SK-N-SH treated with all-trans-retinoic acid at 6 μM for 48 hours (cell line): ENCODE results near the gene CHN1.

Source experiments
- ATAC-seq: fragments of 200-7000 bp; cut with Tn5 transposase; 3 replicates; pipeline ENCODE4 v1.9.1; 2020; ENCODE audit warnings: mild to moderate bottlenecking, moderate library complexity
- ARNTL ChIP-seq: fragments of 450-650 bp; formaldehyde crosslinking; IDR thresholded peaks from 2 replicates; pipeline ENCODE4 v1.5.0; 2020; ENCODE audit warnings: low read depth, mild to moderate bottlenecking, moderate library complexity, borderline replicate concordance
- BACH2 ChIP-seq: fragments of 250-450 bp; sonication (Bioruptor Pico); IDR thresholded peaks from 2 replicates; pipeline ENCODE4 v1.9.0; 2021; ENCODE audit warnings: mild to moderate bottlenecking, borderline replicate concordance
- GLIS3 ChIP-seq: fragments of 250-450 bp; sonication (Bioruptor Pico); IDR thresholded peaks from 2 replicates; pipeline ENCODE4 v1.5.0; 2020; ENCODE audit warnings: mild to moderate bottlenecking, moderate library complexity
- ISL1 ChIP-seq: fragments of 250-450 bp; sonication (Bioruptor Pico); IDR thresholded peaks from 2 replicates; pipeline ENCODE4 v2.1.2; 2022; ENCODE audit warnings: mild to moderate bottlenecking, moderate library complexity
- OSR1 ChIP-seq: fragments of 250-450 bp; sonication (Bioruptor Pico); IDR thresholded peaks from 2 replicates; pipeline ENCODE4 v1.8.0; 2022; ENCODE audit warnings: moderate library complexity, mild to moderate bottlenecking, inconsistent platforms
- PPARA ChIP-seq: fragments of 250-450 bp; sonication (Bioruptor Pico); IDR thresholded peaks from 2 replicates; pipeline ENCODE4 v1.5.0; 2020; ENCODE audit warnings: mild to moderate bottlenecking, borderline replicate concordance
- SNAI2 ChIP-seq: fragments of 250-450 bp; sonication (Bioruptor Pico); IDR thresholded peaks from 2 replicates; pipeline ENCODE4 v1.5.0; 2020; ENCODE audit warnings: mild to moderate bottlenecking, moderate library complexity
- TCF4 ChIP-seq: fragments of 250-450 bp; sonication (Bioruptor Pico); IDR thresholded peaks from 2 replicates; pipeline ENCODE4 v1.8.0; 2021; ENCODE audit warnings: mild to moderate bottlenecking, moderate library complexity, borderline replicate concordance
- TOX ChIP-seq: fragments of 250-450 bp; sonication (Bioruptor Pico); IDR thresholded peaks from 2 replicates; pipeline ENCODE4 v1.8.0; 2021; ENCODE audit warnings: mild to moderate bottlenecking, moderate library complexity, borderline replicate concordance
- ZC3H10 ChIP-seq: fragments of 250-450 bp; sonication (Bioruptor Pico); IDR thresholded peaks from 2 replicates; pipeline ENCODE4 v1.5.1; 2021; ENCODE audit warnings: mild to moderate bottlenecking, moderate library complexity
- ZFP3 ChIP-seq: fragments of 250-450 bp; sonication (Bioruptor Pico); IDR thresholded peaks from 2 replicates; pipeline ENCODE4 v1.5.0; 2020; ENCODE audit warnings: mild to moderate bottlenecking, moderate library complexity
- ZFP30 ChIP-seq: fragments of 450-650 bp; formaldehyde crosslinking; IDR thresholded peaks from 2 replicates; pipeline ENCODE4 v1.5.0; 2022; ENCODE audit warnings: mild to moderate bottlenecking, moderate library complexity
- ZNF565 ChIP-seq: fragments of 450-650 bp; formaldehyde crosslinking; conservative IDR thresholded peaks from 2 replicates; pipeline ENCODE4 v1.5.0; 2020; ENCODE audit warnings: low read depth, mild to moderate bottlenecking, moderate library complexity
- ZNF70 ChIP-seq: fragments of 450-650 bp; formaldehyde crosslinking; IDR thresholded peaks from 2 replicates; pipeline ENCODE4 v1.5.0; 2020; ENCODE audit warnings: mild to moderate bottlenecking, moderate library complexity
- TF ChIP-seq, protein P1 (sequence below): fragments of 250-450 bp; sonication (Bioruptor Pico); IDR thresholded peaks from 2 replicates; pipeline ENCODE4 v1.5.0; 2020; ENCODE audit warnings: mild to moderate bottlenecking, moderate library complexity
- TF ChIP-seq, protein P2 (sequence below): fragments of 250-450 bp; sonication (Bioruptor Pico); IDR thresholded peaks from 2 replicates; pipeline ENCODE4 v1.8.0; 2020; ENCODE audit warnings: mild to moderate bottlenecking, moderate library complexity, borderline replicate concordance
- TF ChIP-seq, protein P3 (sequence below): fragments of 250-450 bp; sonication (Bioruptor Pico); IDR thresholded peaks from 2 replicates; pipeline ENCODE4 v1.5.1; 2021; ENCODE audit warnings: mild to moderate bottlenecking, moderate library complexity
- TF ChIP-seq, protein P4 (sequence below): fragments of 250-450 bp; sonication (Bioruptor Pico); IDR thresholded peaks from 2 replicates; pipeline ENCODE4 v1.5.1; 2020; ENCODE audit warnings: low read depth, mild to moderate bottlenecking, moderate library complexity

CHN1 gene

DNA sequence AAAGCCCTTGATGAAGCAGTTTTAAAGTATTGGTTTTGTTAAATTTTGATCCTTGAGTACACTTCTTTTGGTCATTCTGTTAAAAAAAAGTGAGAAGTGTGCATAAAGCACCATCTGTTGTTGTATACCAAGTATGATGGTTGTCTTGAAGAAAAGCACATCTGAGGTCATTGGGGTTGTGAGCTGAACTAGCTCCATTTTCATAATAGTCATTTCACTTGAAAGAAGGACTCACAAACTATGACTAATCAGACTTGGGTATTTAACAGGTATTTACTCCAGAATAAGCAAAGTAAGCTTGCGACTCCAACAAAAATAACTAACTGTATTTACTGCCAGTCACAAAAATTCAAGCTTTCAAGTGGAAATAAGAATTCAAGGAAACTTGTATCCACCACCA lies 35.1 kb downstream of the CHN1 start (continued):
- TF ChIP-seq ARNTL (CRISPR knock-in tag) (no peak), SNAI2 (CRISPR knock-in tag) (no peak), TOX (CRISPR knock-in tag) (no peak), ZFP3 (CRISPR knock-in tag) (no peak)

DNA sequence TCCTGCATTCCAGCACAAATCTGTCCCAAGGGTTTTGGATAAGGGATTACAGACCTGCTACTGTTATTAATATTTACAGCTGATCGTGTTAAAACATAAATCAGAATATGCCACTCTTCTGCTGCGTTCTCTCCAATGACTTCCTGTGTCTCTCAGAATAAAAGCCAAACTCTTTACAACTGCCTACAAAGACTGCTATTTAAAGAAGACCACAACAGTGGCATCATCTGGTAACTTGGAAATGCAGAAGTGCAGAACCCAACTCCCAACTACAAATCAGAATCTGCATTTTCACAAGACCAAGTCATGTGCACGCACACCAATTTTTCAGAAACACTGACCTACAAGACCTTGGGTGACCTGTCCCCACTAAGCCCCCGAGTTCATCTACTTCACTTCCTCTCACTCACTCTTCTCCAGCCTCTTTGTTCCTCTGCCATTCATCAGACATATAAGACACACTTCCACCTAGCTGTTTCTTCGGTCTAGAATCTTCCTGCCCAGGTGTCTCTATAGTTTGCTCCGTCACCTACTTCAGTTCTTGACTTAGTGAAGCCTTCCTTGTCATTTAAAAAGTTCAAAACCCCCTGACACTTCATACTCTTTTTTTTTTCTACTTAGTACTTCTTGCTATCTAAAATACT lies 36.0 kb downstream of the CHN1 start:
- ATAC-seq: no peak
- TF ChIP-seq ZNF70 (CRISPR knock-in tag): no peak
- TF ChIP-seq ARNTL (CRISPR knock-in tag): no peak
- no peak for TF ChIP-seq TCF4 (CRISPR knock-in tag)
- TF ChIP-seq ZNF565 (CRISPR knock-in tag): no peak
- no peak for TF ChIP-seq BACH2 (CRISPR knock-in tag)
- no peak for TF ChIP-seq ISL1 (CRISPR knock-in tag)
- TF ChIP-seq ZC3H10 (CRISPR knock-in tag): no peak
- TF ChIP-seq, protein P1, sequence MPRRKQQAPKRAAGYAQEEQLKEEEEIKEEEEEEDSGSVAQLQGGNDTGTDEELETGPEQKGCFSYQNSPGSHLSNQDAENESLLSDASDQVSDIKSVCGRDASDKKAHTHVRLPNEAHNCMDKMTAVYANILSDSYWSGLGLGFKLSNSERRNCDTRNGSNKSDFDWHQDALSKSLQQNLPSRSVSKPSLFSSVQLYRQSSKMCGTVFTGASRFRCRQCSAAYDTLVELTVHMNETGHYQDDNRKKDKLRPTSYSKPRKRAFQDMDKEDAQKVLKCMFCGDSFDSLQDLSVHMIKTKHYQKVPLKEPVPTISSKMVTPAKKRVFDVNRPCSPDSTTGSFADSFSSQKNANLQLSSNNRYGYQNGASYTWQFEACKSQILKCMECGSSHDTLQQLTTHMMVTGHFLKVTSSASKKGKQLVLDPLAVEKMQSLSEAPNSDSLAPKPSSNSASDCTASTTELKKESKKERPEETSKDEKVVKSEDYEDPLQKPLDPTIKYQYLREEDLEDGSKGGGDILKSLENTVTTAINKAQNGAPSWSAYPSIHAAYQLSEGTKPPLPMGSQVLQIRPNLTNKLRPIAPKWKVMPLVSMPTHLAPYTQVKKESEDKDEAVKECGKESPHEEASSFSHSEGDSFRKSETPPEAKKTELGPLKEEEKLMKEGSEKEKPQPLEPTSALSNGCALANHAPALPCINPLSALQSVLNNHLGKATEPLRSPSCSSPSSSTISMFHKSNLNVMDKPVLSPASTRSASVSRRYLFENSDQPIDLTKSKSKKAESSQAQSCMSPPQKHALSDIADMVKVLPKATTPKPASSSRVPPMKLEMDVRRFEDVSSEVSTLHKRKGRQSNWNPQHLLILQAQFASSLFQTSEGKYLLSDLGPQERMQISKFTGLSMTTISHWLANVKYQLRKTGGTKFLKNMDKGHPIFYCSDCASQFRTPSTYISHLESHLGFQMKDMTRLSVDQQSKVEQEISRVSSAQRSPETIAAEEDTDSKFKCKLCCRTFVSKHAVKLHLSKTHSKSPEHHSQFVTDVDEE: no peak
- TF ChIP-seq OSR1 (CRISPR knock-in tag): no peak

DNA sequence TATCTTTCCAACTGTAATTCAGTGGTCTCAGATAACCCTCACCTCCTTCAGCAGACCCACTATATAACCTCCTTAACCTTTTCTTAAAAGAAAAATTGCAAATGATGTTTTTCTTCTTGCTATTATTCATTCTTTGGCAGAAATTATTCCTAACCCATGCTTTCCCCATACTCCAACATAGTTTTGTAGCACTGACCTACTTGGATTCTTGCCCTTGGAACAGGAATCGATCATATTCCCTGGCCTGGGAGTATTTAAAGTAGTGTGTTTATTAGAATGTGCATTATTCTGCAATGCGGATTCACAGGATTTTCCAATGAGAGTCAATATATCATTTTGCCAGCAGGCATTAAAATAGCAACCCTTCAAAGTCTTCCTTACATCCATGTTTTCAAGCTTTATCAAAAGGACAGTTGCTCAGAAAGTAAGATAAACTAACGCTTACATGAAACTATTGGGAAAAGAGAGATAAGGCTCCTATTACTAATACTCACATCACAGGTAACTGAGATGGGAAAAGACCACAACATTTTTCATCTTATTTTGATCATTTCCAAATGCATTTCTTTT lies 37.4 kb downstream of the CHN1 start:
- no peak for ATAC-seq
- TF ChIP-seq TCF4 (CRISPR knock-in tag): no peak
- TF ChIP-seq, protein P2, sequence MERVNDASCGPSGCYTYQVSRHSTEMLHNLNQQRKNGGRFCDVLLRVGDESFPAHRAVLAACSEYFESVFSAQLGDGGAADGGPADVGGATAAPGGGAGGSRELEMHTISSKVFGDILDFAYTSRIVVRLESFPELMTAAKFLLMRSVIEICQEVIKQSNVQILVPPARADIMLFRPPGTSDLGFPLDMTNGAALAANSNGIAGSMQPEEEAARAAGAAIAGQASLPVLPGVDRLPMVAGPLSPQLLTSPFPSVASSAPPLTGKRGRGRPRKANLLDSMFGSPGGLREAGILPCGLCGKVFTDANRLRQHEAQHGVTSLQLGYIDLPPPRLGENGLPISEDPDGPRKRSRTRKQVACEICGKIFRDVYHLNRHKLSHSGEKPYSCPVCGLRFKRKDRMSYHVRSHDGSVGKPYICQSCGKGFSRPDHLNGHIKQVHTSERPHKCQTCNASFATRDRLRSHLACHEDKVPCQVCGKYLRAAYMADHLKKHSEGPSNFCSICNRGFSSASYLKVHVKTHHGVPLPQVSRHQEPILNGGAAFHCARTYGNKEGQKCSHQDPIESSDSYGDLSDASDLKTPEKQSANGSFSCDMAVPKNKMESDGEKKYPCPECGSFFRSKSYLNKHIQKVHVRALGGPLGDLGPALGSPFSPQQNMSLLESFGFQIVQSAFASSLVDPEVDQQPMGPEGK (CRISPR knock-in tag): no peak
- no peak for TF ChIP-seq ZFP30 (CRISPR knock-in tag)
- TF ChIP-seq, protein P3, sequence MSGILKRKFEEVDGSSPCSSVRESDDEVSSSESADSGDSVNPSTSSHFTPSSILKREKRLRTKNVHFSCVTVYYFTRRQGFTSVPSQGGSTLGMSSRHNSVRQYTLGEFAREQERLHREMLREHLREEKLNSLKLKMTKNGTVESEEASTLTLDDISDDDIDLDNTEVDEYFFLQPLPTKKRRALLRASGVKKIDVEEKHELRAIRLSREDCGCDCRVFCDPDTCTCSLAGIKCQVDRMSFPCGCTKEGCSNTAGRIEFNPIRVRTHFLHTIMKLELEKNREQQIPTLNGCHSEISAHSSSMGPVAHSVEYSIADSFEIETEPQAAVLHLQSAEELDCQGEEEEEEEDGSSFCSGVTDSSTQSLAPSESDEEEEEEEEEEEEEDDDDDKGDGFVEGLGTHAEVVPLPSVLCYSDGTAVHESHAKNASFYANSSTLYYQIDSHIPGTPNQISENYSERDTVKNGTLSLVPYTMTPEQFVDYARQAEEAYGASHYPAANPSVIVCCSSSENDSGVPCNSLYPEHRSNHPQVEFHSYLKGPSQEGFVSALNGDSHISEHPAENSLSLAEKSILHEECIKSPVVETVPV (CRISPR knock-in tag): no peak
- no peak for TF ChIP-seq SNAI2 (CRISPR knock-in tag)
- no peak for TF ChIP-seq PPARA (CRISPR knock-in tag)
- TF ChIP-seq ZC3H10 (CRISPR knock-in tag): no peak

DNA sequence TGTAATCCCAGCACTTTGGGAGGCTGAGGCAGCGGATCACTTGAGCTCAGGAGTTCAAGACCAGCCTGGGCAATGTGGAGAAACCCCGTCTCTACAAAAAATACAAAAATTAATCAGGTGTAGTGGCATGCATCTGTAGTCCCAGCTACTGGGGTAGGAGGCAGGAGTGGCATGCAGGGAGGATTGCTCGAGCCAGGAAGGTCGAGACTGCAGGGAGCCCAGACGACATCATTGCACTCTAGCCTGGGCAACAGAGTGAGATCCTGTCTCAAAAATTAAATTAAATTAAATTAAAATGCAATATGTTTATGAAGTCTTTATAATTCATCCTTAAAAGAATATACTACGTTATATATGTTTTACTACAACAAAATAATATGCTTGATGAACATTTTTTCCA lies 38.1 kb downstream of the CHN1 start:
- no peak for ATAC-seq
- TF ChIP-seq BACH2 (CRISPR knock-in tag) (no peak), ZC3H10 (CRISPR knock-in tag) (no peak), PPARA (CRISPR knock-in tag) (no peak), OSR1 (CRISPR knock-in tag) (no peak), ARNTL (CRISPR knock-in tag) (no peak), TCF4 (CRISPR knock-in tag) (no peak), ZFP3 (CRISPR knock-in tag) (no peak), SNAI2 (CRISPR knock-in tag) (no peak), GLIS3 (CRISPR knock-in tag) (no peak)
- TF ChIP-seq, protein P4, sequence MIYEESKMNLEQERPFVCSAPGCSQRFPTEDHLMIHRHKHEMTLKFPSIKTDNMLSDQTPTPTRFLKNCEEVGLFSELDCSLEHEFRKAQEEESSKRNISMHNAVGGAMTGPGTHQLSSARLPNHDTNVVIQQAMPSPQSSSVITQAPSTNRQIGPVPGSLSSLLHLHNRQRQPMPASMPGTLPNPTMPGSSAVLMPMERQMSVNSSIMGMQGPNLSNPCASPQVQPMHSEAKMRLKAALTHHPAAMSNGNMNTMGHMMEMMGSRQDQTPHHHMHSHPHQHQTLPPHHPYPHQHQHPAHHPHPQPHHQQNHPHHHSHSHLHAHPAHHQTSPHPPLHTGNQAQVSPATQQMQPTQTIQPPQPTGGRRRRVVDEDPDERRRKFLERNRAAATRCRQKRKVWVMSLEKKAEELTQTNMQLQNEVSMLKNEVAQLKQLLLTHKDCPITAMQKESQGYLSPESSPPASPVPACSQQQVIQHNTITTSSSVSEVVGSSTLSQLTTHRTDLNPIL: no peak
- TF ChIP-seq, protein P3 (CRISPR knock-in tag): no peak
- TF ChIP-seq, protein P2 (CRISPR knock-in tag): no peak
- TF ChIP-seq, protein P1: no peak
- TF ChIP-seq, all 23 proteins: peak for 0
